HG03342 (cell line): ENCODE results near the gene TMEM82.

Source experiments
- ATAC-seq: cut with Tn5 transposase; IDR thresholded peaks from one replicate; pipeline ENCODE4 v1.9.1; 2021; ENCODE audit warnings: mild to moderate bottlenecking, moderate library complexity; ENCODE audit not compliant: unreplicated experiment

The TMEM82 gene

DNA sequence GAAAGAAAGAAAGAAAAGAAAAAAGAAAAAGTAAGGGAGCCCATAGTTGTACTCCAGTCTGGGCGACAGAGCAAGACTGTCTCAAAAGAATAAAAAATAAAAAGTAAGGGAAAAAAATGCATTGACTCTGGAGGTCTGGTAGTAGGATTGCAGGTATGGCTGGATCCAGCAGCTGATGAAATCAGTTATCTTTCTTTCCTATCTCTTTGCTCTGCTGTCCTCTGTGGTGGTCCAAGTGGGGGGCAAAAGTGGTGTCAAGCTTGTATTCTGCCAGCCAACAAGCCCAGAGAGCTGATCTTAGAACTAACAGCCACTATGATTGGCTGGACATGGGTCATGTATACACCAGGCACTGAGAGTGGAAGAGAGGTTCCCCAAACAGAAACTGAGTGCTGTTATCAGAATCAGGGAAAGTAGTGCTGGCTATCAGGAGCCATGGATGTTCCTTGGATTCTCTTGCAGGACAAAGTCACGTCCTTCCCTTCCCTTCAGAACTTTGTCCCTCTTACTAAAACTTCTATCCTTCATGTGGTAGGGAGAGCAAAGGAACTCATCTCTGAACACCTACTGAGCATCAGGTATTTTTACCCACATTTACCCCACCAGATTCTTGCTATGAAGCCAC lies 12.8 kb downstream of the TMEM82 start:
- ATAC-seq = no peak

DNA sequence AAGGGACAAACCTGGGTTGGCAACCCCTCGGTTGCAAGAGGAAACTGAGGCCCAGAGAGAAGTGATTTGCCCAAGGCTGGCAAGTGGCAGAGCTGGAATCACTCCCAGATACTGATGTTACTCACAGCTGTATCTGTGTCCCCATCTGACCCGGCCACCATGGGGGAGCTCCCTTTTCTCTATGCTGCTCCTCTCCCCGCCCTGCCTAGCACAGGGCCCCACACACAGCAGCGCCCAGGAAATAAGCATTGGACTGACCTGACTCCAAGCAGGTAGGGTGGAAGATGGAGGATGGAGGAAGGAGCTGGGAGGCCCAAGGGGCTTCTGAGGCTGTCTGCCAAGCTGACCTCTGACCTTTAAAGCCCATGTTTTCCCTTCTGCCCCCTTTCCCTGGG lies 13.3 kb downstream of the TMEM82 start:
- ATAC-seq = no peak

DNA sequence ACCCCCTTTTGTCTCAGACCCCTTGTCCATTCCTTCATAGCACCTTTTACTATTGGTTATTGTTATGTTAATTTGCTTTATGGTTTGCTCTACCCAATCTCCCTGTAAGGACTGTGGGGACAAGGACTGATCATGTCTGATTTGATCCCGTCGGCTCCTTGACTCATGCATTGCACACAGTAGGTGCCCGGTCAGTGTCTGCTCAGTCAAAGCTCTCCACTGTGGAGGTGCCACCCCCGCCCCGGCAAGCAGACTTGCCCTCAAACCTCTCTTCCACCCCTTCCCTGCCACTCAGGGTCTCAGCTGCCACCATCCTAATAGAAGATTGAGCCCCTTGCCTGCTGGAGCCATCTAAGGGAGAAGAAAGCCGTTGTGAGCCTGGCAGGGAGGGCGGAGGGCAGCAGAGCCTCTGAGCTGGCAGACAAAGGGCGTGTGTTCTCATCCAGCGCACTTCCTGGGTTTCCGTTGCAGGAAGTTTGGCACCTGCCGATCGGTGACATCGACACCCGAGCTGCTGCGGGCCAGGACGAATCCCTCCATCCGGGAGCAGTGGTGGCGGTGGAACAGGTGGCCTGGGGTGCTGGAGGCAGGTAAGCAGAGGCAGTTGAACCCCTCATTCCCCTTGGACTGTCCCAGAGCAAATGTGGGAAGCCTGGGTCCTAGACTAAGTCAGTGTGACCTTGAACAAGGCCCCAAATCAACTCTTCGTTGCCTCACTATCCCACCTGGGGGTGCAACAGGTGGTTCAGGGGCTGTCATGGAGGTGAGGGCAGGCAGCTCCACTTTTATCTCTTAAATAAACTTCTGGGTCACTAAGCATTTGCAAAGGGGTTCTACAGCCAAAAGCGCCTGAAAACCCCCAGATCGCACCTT lies 14.1 kb downstream of the TMEM82 start:
- ATAC-seq = no peak

DNA sequence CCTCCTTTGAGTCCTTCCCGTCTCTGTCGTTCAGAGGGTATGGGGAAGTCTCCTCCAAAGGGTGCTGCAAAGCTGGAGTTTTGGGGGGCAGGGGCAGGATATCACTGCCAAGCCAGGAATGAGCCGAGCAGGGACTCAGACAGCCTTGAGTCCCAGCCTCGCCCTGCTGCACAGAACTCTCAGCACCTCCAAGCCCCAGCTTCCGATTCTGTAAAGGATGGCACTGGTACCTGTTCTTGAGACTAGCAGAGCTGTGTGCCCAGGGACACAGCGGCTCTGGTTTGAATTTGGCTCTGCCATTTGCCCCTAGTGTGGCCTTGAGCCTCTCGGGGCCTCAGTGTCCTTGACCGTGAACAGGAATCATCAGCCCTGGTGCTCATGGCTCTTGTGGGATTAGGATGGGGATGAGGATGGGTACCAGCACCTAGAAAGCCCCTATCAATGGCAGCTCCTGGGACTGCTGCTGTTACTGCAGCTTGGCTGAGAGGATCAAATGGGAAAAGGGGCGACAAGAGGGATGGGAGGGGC lies 14.8 kb downstream of the TMEM82 start:
- no peak for ATAC-seq

GRCh38 chr1:15757575-15758342 lies 15.5 kb downstream of the TMEM82 start:
- no peak for ATAC-seq

DNA sequence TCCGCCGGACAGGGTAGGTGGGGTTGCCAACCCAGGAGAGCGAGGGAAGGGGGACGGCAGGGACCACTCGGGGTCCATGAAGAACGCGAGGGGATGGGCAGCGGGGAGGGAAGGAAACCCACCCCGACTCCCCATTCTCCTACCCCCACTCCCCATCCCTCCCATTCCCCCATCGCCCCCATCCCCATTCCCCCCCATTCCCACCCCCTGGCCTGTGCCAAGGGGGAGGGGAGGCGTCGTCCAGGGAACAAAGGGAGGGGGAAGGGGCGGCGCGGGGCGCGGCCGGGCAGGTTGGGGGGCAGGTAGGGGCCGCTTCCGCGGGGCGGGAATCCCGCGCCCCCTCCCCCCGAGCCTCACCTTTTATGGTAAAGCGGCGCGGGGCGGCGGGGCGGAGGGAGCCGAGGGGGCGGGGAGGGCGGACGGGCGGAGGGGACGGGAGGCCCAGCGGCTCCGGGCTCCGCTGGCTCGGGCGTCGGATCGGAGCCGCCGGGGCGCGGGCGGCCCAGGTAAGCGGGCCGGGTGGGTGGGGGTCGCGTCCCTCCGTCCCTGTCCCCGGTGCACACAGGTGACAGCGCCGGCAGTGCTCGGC lies 16.1 kb downstream of the TMEM82 start, which contains the start of gene FBLIM1:
Gene FBLIM1 (plus strand): TSS at position 453 of the 589 bp plus-strand sequence. CDS start 6,189 bp downstream, outside the sequence.
- no peak for ATAC-seq

DNA sequence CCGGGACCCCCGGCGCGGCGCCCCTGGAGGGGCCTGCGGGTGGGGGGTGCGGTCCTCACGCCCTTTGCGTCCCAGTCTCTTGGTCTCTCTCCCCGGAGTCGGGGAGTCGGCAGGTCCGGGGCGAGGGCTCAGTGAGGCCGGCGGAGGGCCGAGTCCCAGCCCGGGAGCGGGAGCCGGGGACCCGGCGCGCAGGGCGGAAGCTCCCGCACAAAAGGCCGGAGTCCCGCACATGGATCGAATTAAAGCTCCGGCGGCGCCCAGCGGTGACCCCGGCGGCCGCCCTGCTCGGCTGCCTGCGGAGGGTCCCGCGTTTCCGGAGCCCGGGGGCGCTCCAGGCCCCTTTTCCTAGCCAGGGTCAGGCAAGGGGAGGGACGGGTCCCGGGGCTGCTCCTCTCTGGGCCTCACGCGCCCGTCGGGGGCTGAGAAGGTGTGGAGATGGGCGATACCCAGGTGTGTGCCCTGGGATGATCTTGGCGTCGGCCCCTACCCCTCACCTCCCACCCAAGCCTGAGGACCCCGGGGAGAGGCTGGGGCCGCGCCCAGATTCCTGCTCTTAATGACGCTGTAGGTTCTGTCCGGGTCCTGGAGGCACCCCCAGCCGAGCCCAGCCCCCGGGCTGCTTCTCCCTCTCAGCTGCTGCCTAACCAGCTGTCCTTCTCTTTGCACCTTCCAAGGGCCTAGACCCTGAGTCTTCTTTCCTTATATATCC lies 16.8 kb downstream of the TMEM82 start:
- no peak for ATAC-seq

DNA sequence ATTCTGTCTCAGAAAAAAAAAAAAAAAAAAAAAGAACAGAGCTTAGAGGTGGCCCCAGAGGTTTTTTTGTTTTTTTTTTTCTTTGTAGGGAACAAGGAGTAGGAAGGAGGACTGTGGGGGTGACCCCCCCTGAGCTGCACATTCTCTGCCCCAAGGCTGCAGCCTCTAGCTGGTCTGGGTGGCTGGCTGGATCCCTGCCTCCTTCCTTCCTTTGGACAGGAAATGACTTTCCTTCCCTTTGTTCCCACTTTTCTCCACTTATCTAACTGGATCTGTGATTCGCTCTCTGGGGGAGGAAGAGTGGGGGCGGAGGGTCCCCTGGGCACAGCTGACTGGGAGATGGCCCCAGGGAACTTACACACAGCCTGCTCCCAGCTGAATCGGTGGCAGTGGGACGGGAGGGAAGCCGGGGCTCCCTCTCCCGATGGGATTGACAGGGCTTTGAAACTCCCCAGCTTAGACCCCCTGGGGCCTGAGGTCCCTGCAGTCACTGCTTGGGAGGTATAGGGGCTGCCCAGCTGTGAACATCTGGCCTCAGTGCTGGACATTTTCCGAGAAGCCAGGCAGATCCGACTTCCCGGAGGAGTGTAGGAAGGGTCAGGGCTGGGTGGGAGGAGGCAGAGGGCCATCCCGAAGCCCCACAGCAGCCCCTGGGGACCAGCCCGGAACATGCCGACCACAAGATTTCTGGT lies 18.4 kb downstream of the TMEM82 start:
- no peak for ATAC-seq

GRCh38 chr1:15761366-15762128 lies 19.2 kb downstream of the TMEM82 start:
- no peak for ATAC-seq

DNA sequence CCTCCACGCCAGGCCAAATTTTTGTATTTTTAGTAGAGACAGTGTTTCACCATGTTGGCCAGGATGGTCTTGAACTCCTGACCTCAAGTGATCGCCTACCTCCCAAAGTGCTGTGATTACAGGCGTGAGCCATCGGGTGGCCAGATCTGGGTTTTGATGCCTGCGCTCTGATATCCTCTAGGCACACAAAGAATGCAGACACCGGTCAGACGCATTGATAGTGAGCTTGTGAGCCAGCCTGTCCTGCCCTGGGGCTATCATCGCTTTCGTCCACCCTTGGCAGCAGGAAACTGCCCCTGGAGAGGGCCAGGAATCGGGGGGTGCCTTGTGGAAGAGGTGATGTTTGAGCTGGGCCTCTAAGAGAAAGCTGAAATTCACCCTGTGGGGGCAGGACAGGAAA lies 20.2 kb downstream of the TMEM82 start:
- no peak for ATAC-seq

GRCh38 chr1:15764269-15764764 lies 22.0 kb downstream of the TMEM82 start:
- ATAC-seq = no peak

DNA sequence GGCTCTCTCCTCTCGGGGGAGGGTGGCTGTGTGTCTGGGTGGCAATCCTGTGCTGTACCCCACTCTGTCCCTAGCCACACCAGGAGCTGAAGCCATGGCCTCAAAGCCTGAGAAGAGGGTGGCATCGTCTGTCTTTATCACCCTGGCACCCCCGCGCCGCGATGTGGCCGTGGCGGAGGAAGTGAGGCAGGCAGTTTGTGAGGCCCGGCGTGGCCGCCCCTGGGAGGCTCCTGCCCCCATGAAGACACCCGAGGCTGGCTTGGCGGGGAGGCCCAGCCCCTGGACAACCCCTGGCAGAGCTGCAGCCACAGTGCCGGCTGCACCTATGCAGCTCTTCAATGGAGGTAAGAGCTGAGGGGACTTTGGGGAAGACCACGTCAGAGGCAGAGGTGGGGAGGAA lies 22.6 kb downstream of the TMEM82 start:
- no peak for ATAC-seq

GRCh38 chr1:15765495-15766194 lies 23.3 kb downstream of the TMEM82 start:
- no peak for ATAC-seq

- no peak for ATAC-seq
Observed at GRCh38 chr1:15767941-15768340, 25.6 kb downstream of the TMEM82 start.

DNA sequence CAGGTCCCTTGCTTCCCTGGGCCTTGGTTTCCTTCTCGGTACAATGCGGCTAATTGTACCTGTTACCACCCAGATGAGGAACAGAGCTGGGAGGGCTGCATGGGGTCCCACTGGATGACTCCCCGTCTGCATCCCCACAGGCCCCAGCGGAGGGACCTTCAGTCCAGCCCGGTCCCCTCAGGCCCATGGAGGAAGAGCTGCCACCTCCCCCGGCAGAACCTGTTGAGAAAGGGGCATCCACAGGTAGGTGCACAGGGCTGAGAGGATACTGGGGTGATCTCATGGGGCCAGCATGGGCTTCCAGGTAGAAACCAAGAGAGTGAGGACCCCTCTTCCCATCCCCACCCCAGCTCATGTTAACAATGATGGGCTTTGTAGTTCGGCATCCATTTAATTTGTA lies 26.1 kb downstream of the TMEM82 start:
- no peak for ATAC-seq

GRCh38 chr1:15770313-15770962 lies 28.1 kb downstream of the TMEM82 start:
- ATAC-seq = no peak

DNA sequence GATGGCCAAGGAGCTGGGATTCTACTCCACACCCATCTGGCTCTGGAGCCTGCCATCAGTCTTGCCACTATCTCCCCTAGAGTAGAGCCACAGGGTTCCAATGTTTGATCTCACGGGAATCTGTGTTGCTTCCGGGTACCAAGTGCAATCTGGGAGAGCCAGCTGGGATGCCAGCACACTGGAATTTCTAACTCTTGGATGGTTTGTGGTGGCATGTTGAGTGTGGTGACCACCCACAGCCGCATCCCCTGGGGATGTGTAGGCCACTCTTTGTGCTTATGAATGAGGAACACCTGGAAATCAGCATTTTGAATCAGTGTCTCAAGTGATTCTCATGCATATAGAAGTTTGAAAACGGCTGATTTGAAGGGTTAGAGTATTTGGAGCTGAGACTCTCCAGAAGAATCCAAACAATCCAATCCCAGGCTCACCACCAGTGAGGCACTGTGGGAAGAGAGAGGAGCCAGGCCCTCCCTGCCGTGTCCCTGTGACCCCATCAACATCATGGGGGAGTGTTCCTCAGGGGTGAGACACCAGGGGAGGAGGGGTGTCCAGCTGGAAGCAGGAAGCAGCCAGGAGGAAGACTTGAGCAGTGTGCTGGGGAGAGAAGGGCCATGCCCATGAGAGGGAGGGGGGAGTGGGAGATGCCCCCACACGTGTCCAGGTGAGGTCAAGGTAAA lies 29.7 kb downstream of the TMEM82 start:
- no peak for ATAC-seq
